WTC11 (cell line): ENCODE results near the gene ANKRD37.

Experiments used
- CTCF ChIP-seq: fragments of 200-600 bp; IDR thresholded peaks from 2 replicates; pipeline ENCODE4 v1.8.0; 2022; ENCODE audit warnings: antibody characterized with exemption
- MAX ChIP-seq: sonication (generic); formaldehyde crosslinking; IDR thresholded peaks from 2 replicates; pipeline ENCODE4 v1.8.0; 2022; ENCODE audit warnings: mild to moderate bottlenecking, missing genetic modification reagents
- TEAD1 ChIP-seq: sonication (generic); formaldehyde crosslinking; IDR thresholded peaks from 2 replicates; pipeline ENCODE4 v1.8.0; 2022; ENCODE audit warnings: mild to moderate bottlenecking, missing genetic modification reagents
- TP53 ChIP-seq: sonication (generic); formaldehyde crosslinking; IDR thresholded peaks from 2 replicates; pipeline ENCODE4 v1.8.1; 2023; ENCODE audit warnings: mild to moderate bottlenecking, missing genetic modification reagents
- ZNF232 ChIP-seq: sonication (generic); formaldehyde crosslinking; IDR thresholded peaks from 2 replicates; pipeline ENCODE4 v1.8.0; 2022; ENCODE audit warnings: mild to moderate bottlenecking, missing genetic modification reagents

- TF ChIP-seq CTCF (no peak), TP53 (no peak), MAX (CRISPR knock-in tag) (no peak), ZNF232 (no peak), TEAD1 (CRISPR knock-in tag) (no peak)
These were observed 30.5 kb downstream of the ANKRD37 start for GRCh38 chr4:185426960-185427688.
